Amniotic epithelial cell (primary cell): ENCODE data around the gene DNAH6.

ENCODE experiments used
- DNase-seq: peaks from one replicate; pipeline ENCODE4 v3.0.0-alpha.2; 2010; ENCODE audit warnings: low read depth

DNAH6 gene

DNA sequence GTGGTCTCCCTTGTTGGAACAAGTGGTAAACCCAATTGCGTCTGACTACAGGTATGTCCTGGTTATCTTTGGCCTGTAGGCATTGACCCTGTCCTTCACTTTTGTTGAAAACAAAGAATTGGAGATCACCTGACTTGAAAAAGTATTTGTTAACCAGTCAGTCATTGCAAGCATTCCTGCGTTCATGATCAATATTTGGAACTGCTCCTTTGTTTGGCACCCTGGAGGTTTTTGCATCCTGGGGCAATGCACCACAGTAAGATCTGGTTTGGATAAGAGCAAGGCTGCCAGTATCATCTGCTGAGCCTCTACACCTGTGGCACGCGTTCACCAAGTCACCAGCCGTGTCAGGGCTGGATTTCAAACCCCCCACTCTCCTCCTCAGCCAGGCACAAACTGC is 115.7 kb downstream of the DNAH6 start:
- no peak for DNase-seq

DNA sequence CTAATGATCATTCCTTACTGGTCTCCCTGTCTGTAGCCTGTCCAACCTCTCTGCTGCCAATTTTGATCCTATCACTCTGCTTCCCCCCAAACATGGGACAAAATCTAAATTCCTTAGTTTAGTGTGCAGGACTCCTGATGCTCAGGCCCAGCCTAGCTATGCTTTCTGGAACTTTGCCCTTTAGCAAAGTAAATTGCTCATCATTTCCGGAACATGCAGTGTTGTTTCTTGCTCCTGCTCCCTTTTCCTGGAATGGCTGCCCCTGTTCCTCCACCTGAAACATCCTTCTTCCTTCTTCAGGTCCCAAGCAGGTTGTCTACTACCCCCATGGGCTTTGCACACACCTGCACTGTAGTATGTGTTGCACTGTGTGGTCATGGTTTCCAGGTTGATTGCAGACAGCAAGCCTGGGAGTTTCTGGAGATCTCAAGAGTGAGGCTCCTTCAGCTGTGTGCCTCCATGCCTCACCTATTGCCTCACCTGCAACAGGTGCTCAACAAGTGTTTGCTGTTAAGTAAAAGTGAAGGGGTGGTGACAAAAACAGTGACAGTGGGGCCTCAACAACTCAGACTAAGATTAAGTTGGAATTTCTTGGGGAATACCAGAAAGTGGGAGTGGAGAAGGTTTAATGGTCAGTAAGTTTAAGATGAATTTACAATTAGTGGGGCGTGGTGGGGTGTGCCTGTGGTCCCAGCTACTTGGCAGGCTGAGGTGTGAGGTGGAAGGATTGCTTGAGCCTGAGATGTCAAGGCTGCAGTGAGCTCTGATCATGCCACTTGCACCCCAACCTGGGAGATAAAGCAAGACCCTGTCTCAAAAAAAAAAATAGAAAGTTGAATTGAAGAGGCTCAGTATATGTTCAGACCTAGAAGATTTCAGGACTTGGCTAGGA is 120.0 kb downstream of the DNAH6 start:
- no peak for DNase-seq

- DNase-seq, result no peak
Observed at GRCh38 chr2:84639751-84640150, 123.5 kb downstream of the DNAH6 start.

- no peak for DNase-seq
Observed at GRCh38 chr2:84640411-84640810, 124.1 kb downstream of the DNAH6 start.

GRCh38 chr2:84641021-84641420 is 124.7 kb downstream of the DNAH6 start:
- no peak for DNase-seq

DNA sequence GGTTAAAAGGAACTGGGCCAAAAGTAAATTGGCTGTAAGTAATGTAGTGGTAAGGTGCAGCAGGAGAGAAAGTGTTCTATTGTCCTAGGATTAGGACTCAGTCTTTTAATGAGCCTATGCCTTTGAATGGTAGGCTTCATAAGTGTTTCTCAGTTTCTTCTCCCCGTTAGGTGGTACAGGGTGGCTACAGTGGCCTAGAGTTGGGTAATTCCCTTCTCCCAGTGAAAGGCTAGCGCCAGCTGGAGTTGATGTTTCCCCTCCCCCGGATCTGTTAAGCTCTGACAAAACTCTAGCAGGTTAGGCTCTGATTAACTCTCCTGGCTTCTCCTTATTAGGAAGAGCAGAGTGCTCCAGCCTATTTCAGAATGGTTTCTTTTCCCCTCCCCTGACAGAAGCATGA is 127.7 kb downstream of the DNAH6 start:
- peak; percentile 21 for DNase-seq

GRCh38 chr2:84646514-84646913 is 130.2 kb downstream of the DNAH6 start:
- DNase-seq, result peak; percentile 59

- DNase-seq, result no peak
Observed at GRCh38 chr2:84647267-84647666, 131.0 kb downstream of the DNAH6 start.

GRCh38 chr2:84649058-84649457 is 132.8 kb downstream of the DNAH6 start:
- no peak for DNase-seq

DNA sequence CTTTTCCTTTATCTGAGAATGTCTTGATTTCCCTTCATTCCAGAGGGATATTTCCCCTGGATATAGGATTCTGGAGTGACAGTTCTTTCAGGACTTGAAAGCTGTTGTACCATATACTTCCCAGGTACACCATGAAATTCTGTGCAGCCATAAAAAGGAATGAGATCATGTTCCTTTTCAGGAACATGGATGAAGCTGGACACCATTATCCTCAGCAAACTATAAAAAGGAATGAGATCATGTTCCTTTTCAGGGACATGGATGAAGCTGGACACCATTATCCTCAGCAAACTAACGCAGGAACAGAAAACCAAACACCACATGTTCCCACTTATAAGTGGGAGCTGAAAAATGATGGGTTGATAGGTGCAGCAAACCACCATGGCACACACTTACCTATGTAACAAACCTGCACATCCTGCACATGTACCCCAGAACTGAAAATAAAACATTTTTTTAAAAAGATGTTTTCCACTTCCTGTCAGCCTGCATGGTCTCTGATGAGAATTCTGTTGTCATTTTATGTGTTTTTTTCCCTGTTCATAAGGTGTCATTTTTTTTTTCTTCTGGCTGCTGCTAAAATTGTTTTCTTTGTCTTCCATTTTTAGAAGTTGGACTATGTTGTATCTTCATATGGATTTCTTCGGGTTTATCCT is 133.3 kb downstream of the DNAH6 start:
- DNase-seq, result no peak

GRCh38 chr2:84652431-84652830 is 136.1 kb downstream of the DNAH6 start:
- no peak for DNase-seq

- DNase-seq, result no peak
Observed at GRCh38 chr2:84653302-84653701, 137.0 kb downstream of the DNAH6 start.

DNA sequence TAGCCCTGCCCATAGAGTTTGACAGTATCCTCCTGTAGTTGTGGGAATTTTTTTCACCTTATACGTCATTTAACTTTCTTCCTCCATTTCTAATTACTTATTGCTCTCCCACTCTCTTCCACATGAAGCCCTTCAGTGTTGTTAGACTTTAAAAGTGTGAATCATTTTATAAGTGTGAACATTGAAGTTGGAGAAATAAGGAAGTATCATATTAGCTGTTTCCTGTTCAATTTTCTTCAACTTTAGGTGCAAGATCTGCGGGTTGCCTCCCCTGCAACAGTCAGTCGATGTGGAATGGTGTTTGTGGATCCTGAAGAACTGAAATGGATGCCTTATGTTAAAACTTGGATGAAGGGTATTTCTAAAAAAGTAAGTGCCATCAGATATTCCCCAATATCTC is 138.1 kb downstream of the DNAH6 start:
- DNase-seq, result no peak

DNA sequence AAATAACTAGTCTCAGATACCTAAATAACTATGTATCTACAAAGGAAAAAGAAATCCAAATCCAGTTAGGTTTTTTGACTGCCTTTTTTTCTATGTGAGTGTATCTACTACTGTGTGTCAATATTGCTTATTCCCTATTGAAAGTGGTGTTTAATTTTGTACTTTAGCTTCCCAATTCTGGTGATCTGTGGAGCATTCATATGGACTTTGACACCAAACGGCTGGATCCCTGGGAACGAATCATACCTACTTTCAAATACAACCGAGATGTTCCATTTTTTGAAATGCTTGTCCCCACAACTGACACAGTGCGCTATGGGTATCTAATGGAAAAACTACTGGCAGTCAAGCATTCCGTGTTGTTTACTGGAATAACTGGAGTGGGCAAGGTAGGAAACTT is 152.8 kb downstream of the DNAH6 start:
- DNase-seq, result no peak

- no peak for DNase-seq
Observed at GRCh38 chr2:84674099-84674498, 157.8 kb downstream of the DNAH6 start.

DNA sequence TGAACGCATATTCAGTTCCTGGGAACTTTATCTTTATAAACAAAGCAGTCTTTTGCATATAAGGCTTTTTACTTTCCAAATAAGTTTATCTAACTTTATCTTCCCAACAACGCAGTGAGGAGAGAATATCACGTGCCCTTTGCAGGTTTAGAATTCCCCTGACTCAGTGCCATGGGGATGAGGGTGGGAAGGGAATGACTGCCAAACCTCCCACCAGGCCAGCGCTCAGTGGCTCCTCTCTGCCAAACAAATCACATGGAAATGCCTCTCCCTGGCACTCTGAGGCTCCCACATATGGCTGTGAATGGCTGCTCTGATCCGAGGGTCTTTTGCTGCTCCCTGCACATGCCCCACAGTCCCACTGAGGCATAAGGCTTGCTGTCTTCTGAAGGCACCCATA is 158.3 kb downstream of the DNAH6 start:
- DNase-seq, result no peak

DNA sequence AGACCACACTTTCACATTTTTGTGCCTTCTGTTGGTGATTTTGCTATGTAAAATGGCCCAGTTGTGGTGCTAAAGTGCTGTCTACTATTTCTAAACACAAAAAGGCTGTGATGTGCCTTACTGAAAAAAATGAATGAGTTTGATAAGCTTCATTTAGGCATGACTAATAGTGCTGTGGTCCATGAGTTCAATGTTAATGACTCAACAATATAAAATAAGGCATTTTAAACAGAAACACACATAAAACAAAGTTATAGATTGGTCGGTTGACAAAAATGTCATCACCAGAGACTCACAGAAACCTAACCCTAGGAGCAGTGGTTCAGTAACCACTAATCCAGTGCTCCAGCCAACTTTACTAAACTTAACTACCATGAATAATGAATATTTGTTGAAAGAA is 160.0 kb downstream of the DNAH6 start:
- peak; percentile 67 for DNase-seq

GRCh38 chr2:84678214-84678613 is 161.9 kb downstream of the DNAH6 start:
- no peak for DNase-seq

- no peak for DNase-seq
Observed at GRCh38 chr2:84686783-84687476, 170.6 kb downstream of the DNAH6 start.

DNA sequence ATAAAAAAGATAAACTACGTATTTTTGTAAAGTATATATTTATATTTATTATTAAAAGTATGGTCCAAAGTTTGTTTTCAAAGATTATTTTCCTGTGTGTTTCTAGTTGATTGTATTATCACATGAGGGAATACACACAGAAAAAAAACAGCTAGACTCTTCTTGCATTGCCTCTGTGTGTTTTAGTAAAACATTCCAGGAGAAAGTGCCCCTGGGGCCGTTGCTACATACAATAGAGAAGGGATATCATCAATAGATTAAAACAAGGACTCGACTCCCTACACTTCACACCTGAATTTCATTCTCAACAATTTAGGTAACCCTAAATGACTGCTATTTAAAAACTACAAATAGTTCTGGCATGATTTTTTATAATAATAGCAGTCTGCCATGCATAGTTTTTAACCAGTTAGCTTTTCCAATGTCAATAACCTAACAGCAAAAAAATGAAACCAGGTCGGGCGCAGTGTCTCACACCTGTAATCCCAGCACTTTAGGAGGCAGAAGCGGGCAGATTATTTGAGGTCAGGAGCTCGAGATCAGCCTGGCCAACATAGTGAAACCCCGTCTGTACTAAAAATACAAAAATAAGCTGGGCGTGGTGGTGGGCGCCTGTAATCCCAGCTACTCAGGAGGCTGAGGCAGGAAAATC is 171.3 kb downstream of the DNAH6 start:
- no peak for DNase-seq

DNA sequence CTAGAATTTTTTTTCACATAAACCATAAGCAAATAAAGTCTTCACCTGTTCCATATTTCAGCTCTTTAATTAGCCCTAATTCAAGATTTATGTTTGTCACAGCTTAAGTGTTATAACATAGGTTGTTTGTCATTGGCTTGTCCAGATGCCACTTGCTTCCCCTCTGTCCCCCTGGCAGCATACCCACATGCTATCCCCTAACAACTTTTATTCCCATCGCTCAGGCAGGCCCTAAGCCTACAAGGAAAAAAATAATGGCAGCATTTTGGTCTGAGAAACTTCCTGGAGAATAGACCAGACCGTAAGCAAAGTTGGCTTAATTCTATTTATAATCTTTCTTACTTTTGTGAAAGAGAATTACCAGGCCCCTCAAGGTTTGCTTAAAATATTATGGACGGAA is 173.9 kb downstream of the DNAH6 start:
- no peak for DNase-seq

GRCh38 chr2:84694088-84694622 is 177.9 kb downstream of the DNAH6 start:
- no peak for DNase-seq
